GM18502 (cell line): ENCODE measurements around the gene F2RL1.
"Not testable (repeated sequence)": the region's sequence is repeated elsewhere in the genome, so short reads cannot be mapped to it uniquely, and the experiment has no call there.

Experiments
- ATAC-seq: cut with Tn5 transposase; IDR thresholded peaks from one replicate; pipeline ENCODE4 v1.9.1; 2021; ENCODE audit warnings: mild to moderate bottlenecking; ENCODE audit not compliant: unreplicated experiment, poor library complexity

Gene F2RL1

GRCh38 chr5:76818844-76819831 is at the start of gene F2RL1:
TSS of gene F2RL1 (plus strand) at chr5:76819030. CDS start at chr5:76819183, 153 bp downstream.
- no peak for ATAC-seq

- not testable (repeated sequence) for ATAC-seq
Observed at GRCh38 chr5:76771041-76771440, 47.8 kb upstream of the F2RL1 start.

GRCh38 chr5:76771705-76772405 is 47.0 kb upstream of the F2RL1 start:
- no peak for ATAC-seq

- ATAC-seq: no peak
Observed at GRCh38 chr5:76775921-76776320, 42.9 kb upstream of the F2RL1 start.

GRCh38 chr5:76776391-76776790 is 42.4 kb upstream of the F2RL1 start:
- no peak for ATAC-seq

GRCh38 chr5:76780616-76781015 is 38.2 kb upstream of the F2RL1 start:
- not testable (repeated sequence) for ATAC-seq

GRCh38 chr5:76781775-76782174 is 37.1 kb upstream of the F2RL1 start:
- no peak for ATAC-seq

- ATAC-seq: no peak
Observed at GRCh38 chr5:76782444-76782843, 36.4 kb upstream of the F2RL1 start.

GRCh38 chr5:76787237-76787636 is 31.6 kb upstream of the F2RL1 start:
- no peak for ATAC-seq

GRCh38 chr5:76788362-76788761 is 30.5 kb upstream of the F2RL1 start:
- no peak for ATAC-seq

- not testable (repeated sequence) for ATAC-seq
Observed at GRCh38 chr5:76789275-76789674, 29.6 kb upstream of the F2RL1 start.

GRCh38 chr5:76789991-76790581 is 28.7 kb upstream of the F2RL1 start:
- ATAC-seq: no peak

GRCh38 chr5:76790632-76791290 is 28.1 kb upstream of the F2RL1 start:
- ATAC-seq: no peak

- ATAC-seq: no peak
Observed at GRCh38 chr5:76791461-76791860, 27.4 kb upstream of the F2RL1 start.

GRCh38 chr5:76794871-76795270 is 24.0 kb upstream of the F2RL1 start:
- ATAC-seq: no peak

GRCh38 chr5:76799588-76799987 is 19.2 kb upstream of the F2RL1 start:
- no peak for ATAC-seq

GRCh38 chr5:76800579-76800978 is 18.3 kb upstream of the F2RL1 start:
- ATAC-seq: no peak

GRCh38 chr5:76801159-76801802 is 17.5 kb upstream of the F2RL1 start:
- no peak for ATAC-seq

GRCh38 chr5:76801803-76802195 is 17.0 kb upstream of the F2RL1 start:
- ATAC-seq: no peak

GRCh38 chr5:76804266-76804665 is 14.6 kb upstream of the F2RL1 start:
- no peak for ATAC-seq
